HT1080 (cell line): ENCODE data around the gene REV3L. TPM values are rescaled to one million over a fixed set of nuclear protein-coding genes. Genes with fewer than 3 reads are reported as not detected.
A peak's percentile ranks its signal among the peaks of the same experiment; 100 is the strongest.
"Not testable (repeated sequence)": the region's sequence is repeated elsewhere in the genome, so short reads cannot be mapped to it uniquely, and the experiment has no call there.

Experiments used
- DNase-seq: peaks from one replicate; pipeline ENCODE4 v3.0.0-alpha.2; 2015; ENCODE audit warnings: low read depth
- total RNA-seq: library from RNA; depleted of rRNA; stranded (reverse); fragments of >200 nt; shearing (Covaris generic); gene quantifications from 2 replicates; pipeline ENCODE4 v1.2.3, GENCODE V29; 2014; rRNA removed

Gene REV3L
- total RNA-seq, 1 experiment from 2014 or later, result 13.5 TPM

- no peak for DNase-seq
These were observed 216.7 kb downstream of the REV3L start for GRCh38 chr6:111266276-111266675.

- no peak for DNase-seq
These were observed 217.2 kb downstream of the REV3L start for GRCh38 chr6:111265842-111266241.

- DNase-seq, result peak; percentile 81
These were observed 219.2 kb downstream of the REV3L start for GRCh38 chr6:111263837-111264236.

GRCh38 chr6:111260570-111261298 lies 222.3 kb downstream of the REV3L start:
- DNase-seq, result peak; percentile 30

- DNase-seq, result peak; percentile 98
These were observed 223.8 kb downstream of the REV3L start for GRCh38 chr6:111259089-111259831.

- DNase-seq, result no peak
These were observed 224.4 kb downstream of the REV3L start for GRCh38 chr6:111258615-111259088.

GRCh38 chr6:111258010-111258409 lies 225.0 kb downstream of the REV3L start:
- DNase-seq, result no peak

- DNase-seq, result peak; percentile 36
These were observed 226.4 kb downstream of the REV3L start for GRCh38 chr6:111256646-111257045.

- not testable (repeated sequence) for DNase-seq
These were observed 227.2 kb downstream of the REV3L start for GRCh38 chr6:111255838-111256237.

GRCh38 chr6:111254779-111255166 lies 228.2 kb downstream of the REV3L start:
- no peak for DNase-seq

GRCh38 chr6:111254004-111254778 lies 228.8 kb downstream of the REV3L start:
- no peak for DNase-seq

- no peak for DNase-seq
These were observed 230.3 kb downstream of the REV3L start for GRCh38 chr6:111252726-111253125.

- DNase-seq, result no peak
These were observed 232.1 kb downstream of the REV3L start for GRCh38 chr6:111250791-111251354.

Other genes starting within 250 kb of the REV3L start
- gene TRAF3IP2, start 122.7 kb upstream of the REV3L start, total RNA-seq, result 18.3 and 34.9 TPM in 2 replicates